Measurements from ENCODE around the gene HOXD3.

- TF ChIP-seq CTCF (IDR thresholded peaks at IDR 0.05) (no peak), POLR2A (IDR thresholded peaks at IDR 0.05) (no peak)
Observed at GRCh38 chr2:176156301-176156806, 753 bp upstream of the HOXD3 start.
